Measurements from ENCODE around the gene ACCS. TPM values are rescaled to one million over a fixed set of nuclear protein-coding genes. Genes with fewer than 3 reads are reported as not detected.

Gene ACCS
- total and polyA plus RNA-seq, 9 of the 15 experiments (the other 6 are each of a cell fraction or from before 2014, with no cell fraction given): 4.2 to 25.9 (median 16.3) TPM

DNA sequence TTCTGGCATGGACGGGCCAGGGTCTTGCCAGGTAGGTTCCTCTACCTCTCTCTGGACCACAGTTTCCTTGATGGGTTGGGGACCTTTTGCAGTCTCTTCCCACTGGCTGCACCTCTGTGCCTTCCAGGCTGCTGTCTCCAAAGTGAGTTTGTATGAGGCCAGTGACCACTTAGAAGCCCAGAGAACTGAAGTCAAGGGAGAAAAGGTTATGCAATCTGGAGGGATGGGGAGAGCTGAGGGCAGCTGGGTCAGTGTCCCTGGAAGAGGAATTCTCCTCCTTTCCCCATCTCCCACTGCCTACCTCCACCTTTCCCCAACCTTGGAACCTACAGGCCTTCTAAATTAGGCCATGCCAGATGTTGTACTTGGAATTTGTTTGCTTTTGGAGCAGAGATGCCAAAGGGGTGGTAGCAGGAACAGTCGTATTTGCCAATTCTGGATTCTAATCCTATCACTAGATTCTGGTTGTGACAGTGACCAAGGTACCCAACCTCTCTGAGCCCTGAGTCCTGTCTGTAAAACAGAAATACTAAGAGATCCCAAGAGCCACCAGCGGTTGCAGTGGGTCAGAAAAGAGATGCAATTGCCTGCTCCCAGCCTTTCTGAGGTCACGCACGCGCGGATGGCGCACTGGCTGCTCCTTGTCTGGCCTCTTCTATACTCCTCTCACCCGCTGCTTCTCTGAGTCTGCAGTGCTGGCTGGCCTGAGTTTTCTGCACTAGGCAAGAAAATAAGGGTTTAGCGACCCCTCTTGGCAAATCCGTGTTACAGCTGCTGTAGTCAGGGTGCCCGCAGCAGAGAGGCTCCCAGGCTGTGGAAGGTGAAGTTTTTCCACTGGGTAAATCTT lies 29.0 kb upstream of the ACCS start (continued):
- TF ChIP-seq PCBP2 (IDR thresholded peaks at IDR 0.05; ENCODE audit: low read depth, low read length, poor library complexity, severe bottlenecking) (no peak), ZNF589 (CRISPR knock-in tag; IDR thresholded peaks at IDR 0.05; ENCODE audit: low read depth) (no peak), MYNN (IDR thresholded peaks at IDR 0.05) (no peak), MYNN (CRISPR knock-in tag; IDR thresholded peaks at IDR 0.05) (no peak), ZNF57 (CRISPR knock-in tag; IDR thresholded peaks at IDR 0.05) (no peak), MXD1 (CRISPR knock-in tag; IDR thresholded peaks at IDR 0.05; ENCODE audit: borderline replicate concordance, poor library complexity, severe bottlenecking) (no peak), SMC3 (conservative IDR thresholded peaks at IDR 0.05; ENCODE audit: insufficient read depth, low read depth, low read length) (peak; percentile 85), MEF2D (tag; conservative IDR thresholded peaks at IDR 0.05; ENCODE audit: low read depth) (no peak), ARID2 (IDR thresholded peaks at IDR 0.05) (0 out of 2 replicates have a peak, but pooled peaks have one; percentile 48), SMAD3 (CRISPR knock-in tag; conservative IDR thresholded peaks at IDR 0.05) (no peak), ZNF347 (CRISPR knock-in tag; IDR thresholded peaks at IDR 0.05; ENCODE audit: low read depth) (no peak), NR0B1 (IDR thresholded peaks at IDR 0.05; ENCODE audit: partially characterized antibody) (no peak), MCM3 (IDR thresholded peaks at IDR 0.05) (no peak), RBFOX2 (IDR thresholded peaks at IDR 0.05; ENCODE audit: low read depth, low read length) (no peak), CBX1 (IDR thresholded peaks at IDR 0.05; ENCODE audit: low read depth) (no peak)
- TF ChIP-seq, protein P1, sequence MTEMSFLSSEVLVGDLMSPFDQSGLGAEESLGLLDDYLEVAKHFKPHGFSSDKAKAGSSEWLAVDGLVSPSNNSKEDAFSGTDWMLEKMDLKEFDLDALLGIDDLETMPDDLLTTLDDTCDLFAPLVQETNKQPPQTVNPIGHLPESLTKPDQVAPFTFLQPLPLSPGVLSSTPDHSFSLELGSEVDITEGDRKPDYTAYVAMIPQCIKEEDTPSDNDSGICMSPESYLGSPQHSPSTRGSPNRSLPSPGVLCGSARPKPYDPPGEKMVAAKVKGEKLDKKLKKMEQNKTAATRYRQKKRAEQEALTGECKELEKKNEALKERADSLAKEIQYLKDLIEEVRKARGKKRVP (CRISPR knock-in tag; IDR thresholded peaks at IDR 0.05): no peak
